Lung (tissue), 13 donors: Measurements from ENCODE around the gene ISLR2. TPM values are rescaled to one million over a fixed set of nuclear protein-coding genes. Genes with fewer than 3 reads are reported as not detected.

Experiments used
- ATAC-seq: fragments of 200-7000 bp; cut with Tn5 transposase; one replicate; pipeline ENCODE4 v1.9.1; 2020; ENCODE audit warnings: moderate number of reproducible peaks; ENCODE audit not compliant: insufficient read depth, low FRiP score
- DNase-seq, 3 donors: peaks; one replicate each; pipeline ENCODE4 v3.0.0-alpha.2; 2013 to 2017
- H3K27ac ChIP-seq, 2 donors: one replicate each; pipeline ENCODE4 v1.5.1; 2013; ENCODE audit warnings: mild to moderate bottlenecking in 2 of 2, moderate library complexity in 2 of 2, control low read depth in 1 of 2, inconsistent platforms in 1 of 2, low read depth in 1 of 2, low read length in 1 of 2
- H3K27me3 ChIP-seq, 3 donors: one replicate each; pipeline ENCODE4 v1.5.1; 2013; ENCODE audit warnings: low read length in 2 of 3; ENCODE audit not compliant: control insufficient read depth in 3 of 3, insufficient read depth in 3 of 3
- H3K36me3 ChIP-seq, 4 donors: one replicate each; pipeline ENCODE4 v1.5.1; 2013; ENCODE audit warnings: low read length in 4 of 4, mild to moderate bottlenecking in 1 of 4, moderate library complexity in 1 of 4; ENCODE audit not compliant: control insufficient read depth in 4 of 4, insufficient read depth in 4 of 4
- H3K4me1 ChIP-seq, 5 donors: one replicate each; pipeline ENCODE4 v1.5.1; 2013; ENCODE audit warnings: low read length in 5 of 5, mild to moderate bottlenecking in 2 of 5, moderate library complexity in 1 of 5; ENCODE audit not compliant: control insufficient read depth in 5 of 5, insufficient read depth in 5 of 5
- H3K4me3 ChIP-seq: one replicate; pipeline ENCODE4 v1.5.1; 2013; ENCODE audit warnings: mild to moderate bottlenecking, control low read depth, moderate library complexity
- H3K9ac ChIP-seq, 2 donors: one replicate each; pipeline ENCODE4 v1.5.1; 2013; ENCODE audit warnings: low read length in 2 of 2, control low read depth in 1 of 2; ENCODE audit not compliant: insufficient read depth in 1 of 2
- H3K9me3 ChIP-seq, 4 donors: one replicate each; pipeline ENCODE4 v1.5.1; 2013; ENCODE audit warnings: low read length in 3 of 4, mild to moderate bottlenecking in 1 of 4, moderate library complexity in 1 of 4; ENCODE audit not compliant: control insufficient read depth in 4 of 4, insufficient read depth in 3 of 4
- CTCF ChIP-seq: IDR thresholded peaks from 2 replicates; pipeline ENCODE4 v1.5.1; 2012; ENCODE audit warnings: mild to moderate bottlenecking; ENCODE audit errors: control extremely low read depth, extremely low read depth
- WGBS, 2 donors: extraction: QIAGEN DNeasy Blood & Tissue Kit; methylation state at CpG; one replicate each; pipeline ENCODE4 v1.1.7; 2013; 5-methylcytosine and 5-hydroxymethylcytosine counted together
- polyA plus RNA-seq, 2 donors: library from polyadenylated mRNA; stranded (reverse); fragments of 200-250 nt; gene quantifications; one replicate each; pipeline ENCODE4 v1.2.1, GENCODE V29; 2013
- small RNA-seq: library from RNA; depleted of rRNA; stranded (forward); fragments of <200 nt; gene quantifications from one replicate; pipeline ENCODE3, GENCODE V24; 2014; ENCODE audit warnings: low replicate concordance
- total RNA-seq, 2 donors: library from RNA; depleted of rRNA in 1 of 2; stranded (reverse); fragments of >200 nt in 1 of 2; gene quantifications; one replicate each; pipeline ENCODE4 v1.2.1, GENCODE V29; 2014 to 2021
- donor health status: control.
- donor health status: control.
- donor health status: Bipolar disorder and iron deficiency.
- donor health status: healthy.
- donor health status: DM: yes; HTN: yes; CAD: no.

Gene ISLR2
- total and polyA plus RNA-seq, 4 donors = 0.31 to 10.2 (median 0.41) TPM

GRCh38 chr15:74185710-74186348 lies 55.4 kb downstream of the ISLR2 start:
- DNase-seq = no peak
- no peaks in the 10 kb centered on the region for H3K9me3 ChIP-seq
- H3K4me3 ChIP-seq = no peak overlapping the region
- ATAC-seq = no peak
- peaks cover 0 to 5% (median 0%) of the 10 kb centered on the region in 5 donors for H3K4me1 ChIP-seq
- no peaks in the 10 kb centered on the region for H3K27me3 ChIP-seq
- 69 to 76% methylated on average over 8 of the region's 8 CpGs for WGBS, 2 donors
- no peaks in the 10 kb centered on the region for H3K36me3 ChIP-seq
- H3K9ac ChIP-seq = no peak overlapping the region
- no peak for TF ChIP-seq CTCF
- no peak overlapping the region for H3K27ac ChIP-seq

Small RNA genes lying within 50 kb of the gene (small RNA-seq; reads per million reads assigned to genes)
- gene RF00017 = not detected

Other genes with a start within 250 kb of the ISLR2 start
- gene LOXL1, start 204.1 kb upstream of the ISLR2 start, total RNA-seq = 10 to 100 TPM; 13.1 to 25.3 TPM
- gene LOXL1, start 204.1 kb upstream of the ISLR2 start, polyA plus RNA-seq = 10 to 100 TPM in 1 of 2 donors, 1 to 10 TPM in 1; 9.4 to 15.5 TPM
- 10 to 100 TPM; 10.3 to 30.5 TPM for gene STOML1, start 138.3 kb upstream of the ISLR2 start, total RNA-seq
- gene STOML1, start 138.3 kb upstream of the ISLR2 start, polyA plus RNA-seq = 10 to 100 TPM; 23.4 to 35.4 TPM
- gene PML, start 135.9 kb upstream of the ISLR2 start, total RNA-seq = 10 to 100 TPM; 77.5 to 80.5 TPM
- 10 to 100 TPM; 33.9 to 44.2 TPM for gene PML, start 135.9 kb upstream of the ISLR2 start, polyA plus RNA-seq
- under 1 TPM in 1 of 2 donors, not detected in 1; 0.14 TPM for gene GOLGA6A, start 48.0 kb upstream of the ISLR2 start, total RNA-seq
- under 1 TPM in 1 of 2 donors, not detected in 1; 0.03 TPM for gene GOLGA6A, start 48.0 kb upstream of the ISLR2 start, polyA plus RNA-seq
- 10 to 100 TPM; 14.6 to 30.4 TPM for gene ISLR, start 43.1 kb downstream of the ISLR2 start, total RNA-seq
- gene ISLR, start 43.1 kb downstream of the ISLR2 start, polyA plus RNA-seq = 10 to 100 TPM in 1 of 2 donors, 1 to 10 TPM in 1; 2.8 to 13.8 TPM
- gene STRA6, start 72.2 kb downstream of the ISLR2 start, total RNA-seq = 1 to 10 TPM in 1 of 2 donors, under 1 TPM in 1; 0.40 to 2.6 TPM
- 1 to 10 TPM in 1 of 2 donors, under 1 TPM in 1; 0.49 to 1.1 TPM for gene STRA6, start 72.2 kb downstream of the ISLR2 start, polyA plus RNA-seq
- gene CCDC33, start 105.7 kb downstream of the ISLR2 start, total RNA-seq = 10 to 100 TPM in 1 of 2 donors, 1 to 10 TPM in 1; 6.2 to 12.1 TPM
- 10 to 100 TPM in 1 of 2 donors, 1 to 10 TPM in 1; 4.3 to 14.1 TPM for gene CCDC33, start 105.7 kb downstream of the ISLR2 start, polyA plus RNA-seq
- gene CYP11A1, start 237.1 kb downstream of the ISLR2 start, total RNA-seq = under 1 TPM; 0.74 to 0.97 TPM
- gene CYP11A1, start 237.1 kb downstream of the ISLR2 start, polyA plus RNA-seq = under 1 TPM; 0.15 to 0.65 TPM